HEK293 (cell line): ENCODE results near the gene RASGRP3.

Experiments used
- ATF2 ChIP-seq: fragments of 450-650 bp; formaldehyde crosslinking; IDR thresholded peaks from 2 replicates; pipeline ENCODE4 v1.5.1; 2016; ENCODE audit warnings: missing biosample characterization, missing genetic modification characterization, low read depth
- CTCF ChIP-seq: fragments of 450-650 bp; formaldehyde crosslinking; IDR thresholded peaks from 2 replicates; pipeline ENCODE4 v1.5.1; 2016; ENCODE audit warnings: missing biosample characterization, missing genetic modification characterization
- SETDB1 ChIP-seq: IDR thresholded peaks from one replicate; pipeline ENCODE4 v1.6.1; 2017; ENCODE audit warnings: mild to moderate bottlenecking, low read length, moderate library complexity, mixed read lengths; ENCODE audit not compliant: insufficient read length
- SP2 ChIP-seq: fragments of 450-650 bp; formaldehyde crosslinking; IDR thresholded peaks from 2 replicates; pipeline ENCODE4 v1.5.1; 2016; ENCODE audit warnings: missing biosample characterization, missing genetic modification characterization
- ZNF221 ChIP-seq: fragments of 450-650 bp; formaldehyde crosslinking; IDR thresholded peaks from 2 replicates; pipeline ENCODE4 v1.5.1; 2017; ENCODE audit warnings: missing biosample characterization, missing genetic modification characterization, borderline replicate concordance
- ZNF23 ChIP-seq: fragments of 450-650 bp; formaldehyde crosslinking; IDR thresholded peaks from 2 replicates; pipeline ENCODE4 v1.5.1; 2016; ENCODE audit warnings: missing biosample characterization, missing genetic modification characterization, borderline replicate concordance
- ZNF394 ChIP-seq: fragments of 450-650 bp; formaldehyde crosslinking; IDR thresholded peaks from 2 replicates; pipeline ENCODE4 v1.5.1; 2016; ENCODE audit warnings: missing biosample characterization, missing genetic modification characterization, mild to moderate bottlenecking, moderate library complexity, borderline replicate concordance
- ZNF48 ChIP-seq: fragments of 450-650 bp; formaldehyde crosslinking; IDR thresholded peaks from 2 replicates; pipeline ENCODE4 v1.5.1; 2016; ENCODE audit warnings: missing biosample characterization, missing genetic modification characterization
- ZNF530 ChIP-seq: fragments of 450-650 bp; formaldehyde crosslinking; IDR thresholded peaks from 2 replicates; pipeline ENCODE4 v1.5.1; 2016; ENCODE audit warnings: low read depth, missing biosample characterization, missing genetic modification characterization
- ZNF830 ChIP-seq: fragments of 450-650 bp; IDR thresholded peaks from 2 replicates; pipeline ENCODE4 v1.5.0; 2018; ENCODE audit warnings: missing biosample characterization, missing genetic modification characterization, low read depth, mild to moderate bottlenecking, moderate library complexity
- TF ChIP-seq, protein P1 (sequence below): sonication (generic); formaldehyde crosslinking; IDR thresholded peaks from 2 replicates; pipeline ENCODE4 v1.8.1; 2022; ENCODE audit warnings: mild to moderate bottlenecking, moderate library complexity, missing genetic modification reagents

DNA sequence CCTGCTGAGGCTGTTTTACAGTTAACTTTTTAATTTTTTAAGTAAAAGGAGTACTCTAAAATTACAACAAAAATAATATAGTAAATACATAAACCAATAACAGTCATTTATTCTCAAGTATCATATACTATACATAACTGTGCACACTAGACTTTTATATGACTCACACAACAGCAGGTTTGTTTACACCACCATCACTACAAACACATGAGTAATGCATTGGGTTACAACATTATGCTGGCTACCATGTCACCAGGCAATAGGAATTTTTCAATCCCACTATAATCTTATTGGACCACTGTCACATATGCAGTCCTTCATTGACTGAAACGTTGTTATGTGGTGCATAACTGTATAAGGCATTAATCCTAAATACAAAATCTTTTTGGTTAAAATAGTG, 42.5 kb downstream of the RASGRP3 start:
- TF ChIP-seq ZNF23: no peak
- no peak for TF ChIP-seq CTCF (tag by site-specific recombination)
- no peak for TF ChIP-seq ZNF221
- TF ChIP-seq, protein P1, sequence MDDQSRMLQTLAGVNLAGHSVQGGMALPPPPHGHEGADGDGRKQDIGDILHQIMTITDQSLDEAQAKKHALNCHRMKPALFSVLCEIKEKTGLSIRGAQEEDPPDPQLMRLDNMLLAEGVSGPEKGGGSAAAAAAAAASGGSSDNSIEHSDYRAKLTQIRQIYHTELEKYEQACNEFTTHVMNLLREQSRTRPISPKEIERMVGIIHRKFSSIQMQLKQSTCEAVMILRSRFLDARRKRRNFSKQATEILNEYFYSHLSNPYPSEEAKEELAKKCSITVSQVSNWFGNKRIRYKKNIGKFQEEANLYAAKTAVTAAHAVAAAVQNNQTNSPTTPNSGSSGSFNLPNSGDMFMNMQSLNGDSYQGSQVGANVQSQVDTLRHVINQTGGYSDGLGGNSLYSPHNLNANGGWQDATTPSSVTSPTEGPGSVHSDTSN (CRISPR knock-in tag): no peak
- TF ChIP-seq ZNF830: no peak
- TF ChIP-seq ZNF48 (tag by site-specific recombination): no peak
- no peak for TF ChIP-seq ZNF394 (tag by site-specific recombination)
- no peak for TF ChIP-seq ZNF530
- no peak for TF ChIP-seq SP2 (tag by site-specific recombination)
- no peak for TF ChIP-seq ATF2 (tag by site-specific recombination)
- TF ChIP-seq SETDB1: no peak
